HUES48 (cell line): Measurements from ENCODE around the gene TRAPPC4.
"Not testable (repeated sequence)": the region's sequence is repeated elsewhere in the genome, so short reads cannot be mapped to it uniquely, and the experiment has no call there.

ENCODE experiments used
- H3K27ac ChIP-seq: one replicate; pipeline ENCODE4 v1.7.0; 2013; ENCODE audit warnings: low read depth, low read length, inconsistent platforms
- H3K27me3 ChIP-seq: 2 replicates; pipeline ENCODE4 v1.6.1; 2013; ENCODE audit warnings: mild to moderate bottlenecking, low read length; ENCODE audit not compliant: control insufficient read depth, insufficient read depth
- H3K36me3 ChIP-seq: 2 replicates; pipeline ENCODE4 v1.6.1; 2013; ENCODE audit warnings: low read length; ENCODE audit not compliant: control insufficient read depth, insufficient read depth
- H3K4me1 ChIP-seq: 2 replicates; pipeline ENCODE4 v1.6.1; 2013; ENCODE audit warnings: mild to moderate bottlenecking, low read length; ENCODE audit not compliant: control insufficient read depth, insufficient read depth
- H3K4me3 ChIP-seq: 2 replicates; pipeline ENCODE4 v1.5.1; 2013; ENCODE audit warnings: mild to moderate bottlenecking, low read depth, low read length
- H3K9ac ChIP-seq: 2 replicates; pipeline ENCODE4 v1.6.1; 2013; ENCODE audit warnings: mild to moderate bottlenecking, low read depth, low read length, moderate library complexity
- H3K9me3 ChIP-seq: 2 replicates; pipeline ENCODE4 v1.6.1; 2013; ENCODE audit warnings: low read length; ENCODE audit not compliant: control insufficient read depth, insufficient read depth

The TRAPPC4 gene

DNA sequence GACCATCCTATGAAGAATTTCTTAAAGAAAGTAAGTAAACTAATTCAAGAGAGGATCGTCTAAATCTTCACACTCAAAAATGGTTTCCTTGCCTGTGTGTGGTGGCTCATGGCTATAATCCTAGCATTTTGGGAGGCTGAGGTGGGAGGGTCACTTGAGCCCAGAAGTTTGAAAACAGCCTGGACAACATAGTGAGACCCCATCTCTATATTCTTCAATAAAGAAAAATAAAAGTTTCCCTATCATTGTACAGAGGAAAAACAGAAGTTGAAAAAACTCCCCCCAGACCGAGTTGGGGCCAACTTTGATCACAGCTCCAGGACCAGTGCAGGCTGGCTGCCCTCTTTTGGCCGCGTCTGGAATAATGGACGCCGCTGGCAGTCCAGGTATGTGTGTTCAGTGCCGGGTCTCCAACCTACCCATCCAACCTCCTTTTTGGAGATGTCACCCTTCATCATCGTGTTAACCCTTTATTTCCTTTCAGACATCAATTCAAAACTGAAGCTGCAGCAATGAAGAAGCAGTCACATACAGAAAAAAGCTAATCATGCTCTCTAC, 3.4 kb upstream of the TRAPPC4 start:
- no peak overlapping the region for H3K9ac ChIP-seq
- peaks cover 68% of the 10 kb centered on the region for H3K36me3 ChIP-seq
- no peak overlapping the region for H3K4me3 ChIP-seq
- peaks cover 8% of the 10 kb centered on the region; the same call in 1 of the 2 replicates for H3K4me1 ChIP-seq
- no peaks in the 10 kb centered on the region for H3K9me3 ChIP-seq
- H3K27me3 ChIP-seq, result no peaks in the 10 kb centered on the region
- H3K27ac ChIP-seq, result no peak overlapping the region

DNA sequence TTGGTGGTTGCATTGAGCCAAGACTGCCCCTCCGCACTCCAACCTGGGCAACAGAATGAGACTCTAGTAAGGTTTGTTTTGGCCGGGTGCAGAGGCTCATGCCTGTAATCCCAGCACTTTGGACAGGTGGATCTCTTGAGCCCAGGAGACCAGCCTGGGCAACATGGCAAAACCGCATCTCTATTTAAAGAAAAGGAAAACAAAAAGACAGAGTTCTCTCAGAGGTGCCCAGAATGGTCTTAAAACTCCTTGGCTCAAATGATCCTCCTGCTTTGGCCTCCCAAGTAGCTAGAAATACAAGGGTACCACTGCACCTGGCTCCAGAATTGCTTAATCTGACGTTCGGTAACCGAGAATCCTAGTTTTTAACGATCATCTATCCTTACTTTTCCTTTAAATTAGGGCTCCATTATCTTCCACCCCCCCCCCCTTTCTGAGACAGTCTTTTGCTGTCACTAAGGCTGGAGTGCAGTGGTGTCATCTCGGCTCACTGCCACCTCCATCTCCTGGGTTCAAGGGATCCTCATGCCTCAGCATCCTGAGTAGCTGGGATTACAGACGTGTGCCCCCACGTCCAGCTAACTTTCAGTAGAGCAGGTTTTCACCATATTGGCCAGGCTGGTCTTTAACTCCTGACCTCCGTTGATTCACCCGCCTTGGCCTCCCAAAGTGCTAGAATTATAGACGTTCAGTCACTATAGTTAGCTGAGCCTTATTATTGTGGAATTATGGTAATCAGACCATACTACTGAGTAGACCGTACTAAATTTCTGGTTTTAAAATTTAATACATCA, 2.2 kb upstream of the TRAPPC4 start:
- peaks cover 62% of the 10 kb centered on the region for H3K36me3 ChIP-seq
- H3K9me3 ChIP-seq, result no peaks in the 10 kb centered on the region
- peak overlapping the region; percentile 98 for H3K4me3 ChIP-seq
- H3K27me3 ChIP-seq, result no peaks in the 10 kb centered on the region
- H3K27ac ChIP-seq, result peak overlapping the region; percentile 98
- peaks cover 8% of the 10 kb centered on the region; the same call in 1 of the 2 replicates for H3K4me1 ChIP-seq
- H3K9ac ChIP-seq, result peak overlapping the region; percentile 23; the same call in 1 of the 2 replicates

DNA sequence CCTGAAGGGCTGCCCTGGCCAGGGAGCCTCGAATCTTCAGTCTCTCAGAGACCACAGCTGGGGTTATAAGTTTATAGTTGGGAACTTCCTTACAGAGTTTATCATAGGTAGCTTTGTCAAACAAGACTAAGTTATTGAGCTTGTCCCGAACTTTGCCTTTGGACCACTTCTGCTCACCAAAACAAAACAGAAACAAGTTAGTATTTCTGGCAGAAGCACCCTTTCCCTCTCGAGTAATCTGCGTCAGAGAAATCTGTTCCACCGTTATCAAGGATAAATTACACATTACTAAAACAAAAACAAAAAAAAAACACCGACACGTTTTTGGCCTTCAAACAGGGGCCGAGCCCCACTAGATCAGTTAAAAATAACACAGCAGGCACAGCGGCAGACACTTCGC, 1.2 kb upstream of the TRAPPC4 start:
- not testable (repeated sequence) for H3K4me1 ChIP-seq, H3K9me3 ChIP-seq, H3K27me3 ChIP-seq
- peaks cover 64% of the 10 kb centered on the region for H3K36me3 ChIP-seq
- peak overlapping the region; percentile 94 for H3K9ac ChIP-seq
- H3K4me3 ChIP-seq, result peak overlapping the region; percentile 98
- peak overlapping the region; percentile 98 for H3K27ac ChIP-seq

DNA sequence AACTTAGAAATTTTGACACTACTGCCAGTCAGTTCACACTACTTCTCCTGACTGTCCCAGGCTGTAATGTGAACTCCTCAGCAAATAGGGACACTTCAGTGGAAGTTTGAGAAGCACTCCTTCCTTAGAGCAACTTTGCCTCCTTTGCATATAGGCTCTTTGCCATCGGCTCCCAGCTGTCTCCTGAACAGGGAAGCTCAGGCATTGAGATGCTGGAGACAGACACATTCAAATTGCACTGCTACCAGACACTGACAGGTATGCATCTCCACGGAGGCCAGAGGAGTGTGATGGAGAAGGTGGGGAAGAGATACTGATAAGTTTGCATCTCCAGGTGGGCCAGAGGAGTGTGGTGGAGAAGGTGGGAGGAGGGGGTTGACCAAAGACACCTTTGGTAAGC, 1.4 kb downstream of the TRAPPC4 start:
- no peaks in the 10 kb centered on the region for H3K27me3 ChIP-seq
- peak overlapping the region; percentile 98 for H3K4me3 ChIP-seq
- H3K9me3 ChIP-seq, result no peaks in the 10 kb centered on the region
- H3K27ac ChIP-seq, result no peak overlapping the region
- peaks cover 8% of the 10 kb centered on the region; the same call in 1 of the 2 replicates for H3K4me1 ChIP-seq
- no peak overlapping the region for H3K9ac ChIP-seq
- H3K36me3 ChIP-seq, result peaks cover 69% of the 10 kb centered on the region

DNA sequence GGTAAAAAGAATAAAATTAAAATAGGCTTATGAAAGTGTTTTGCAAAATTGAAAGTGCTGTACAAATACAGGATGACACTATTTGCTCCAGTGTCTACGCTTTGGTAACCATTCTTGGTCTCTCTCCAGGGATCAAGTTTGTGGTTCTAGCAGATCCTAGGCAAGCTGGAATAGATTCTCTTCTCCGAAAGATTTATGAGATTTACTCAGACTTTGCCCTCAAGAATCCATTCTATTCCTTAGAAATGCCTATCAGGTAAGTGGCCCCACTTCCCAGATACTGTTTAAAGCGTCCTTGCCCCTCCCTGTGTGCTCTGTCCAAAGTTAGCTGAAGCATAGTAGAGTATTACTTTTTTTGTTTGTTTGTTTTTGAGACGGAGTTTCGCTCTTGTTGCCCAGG, 3.1 kb downstream of the TRAPPC4 start:
- Histone ChIP-seq H3K4me3 (no peak overlapping the region), H3K27ac (no peak overlapping the region), H3K27me3 (no peaks in the 10 kb centered on the region), H3K4me1 (peaks cover 8% of the 10 kb centered on the region; the same call in 1 of the 2 replicates), H3K36me3 (peaks cover 69% of the 10 kb centered on the region), H3K9ac (no peak overlapping the region), H3K9me3 (no peaks in the 10 kb centered on the region)

DNA sequence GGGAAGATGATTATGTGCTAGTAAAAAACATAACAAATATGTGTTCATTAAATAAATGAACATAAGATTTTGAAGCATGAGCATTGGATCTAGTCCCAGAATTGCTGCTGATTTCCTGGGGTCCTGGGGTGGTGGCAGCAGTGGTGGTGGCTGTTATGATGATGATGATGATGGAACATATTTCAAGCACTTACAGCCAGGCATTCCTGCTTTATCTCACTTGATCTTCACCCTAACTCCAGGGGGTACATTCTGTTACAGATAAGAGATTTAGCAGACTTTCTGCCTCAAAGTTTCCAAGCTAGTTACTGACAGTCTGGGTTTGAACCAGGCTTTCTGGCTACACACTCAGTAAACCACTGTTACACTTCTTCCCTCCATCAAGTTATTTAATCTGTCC, 5.2 kb downstream of the TRAPPC4 start:
- no peak overlapping the region for H3K27ac ChIP-seq
- peaks cover 80% of the 10 kb centered on the region for H3K36me3 ChIP-seq

DNA sequence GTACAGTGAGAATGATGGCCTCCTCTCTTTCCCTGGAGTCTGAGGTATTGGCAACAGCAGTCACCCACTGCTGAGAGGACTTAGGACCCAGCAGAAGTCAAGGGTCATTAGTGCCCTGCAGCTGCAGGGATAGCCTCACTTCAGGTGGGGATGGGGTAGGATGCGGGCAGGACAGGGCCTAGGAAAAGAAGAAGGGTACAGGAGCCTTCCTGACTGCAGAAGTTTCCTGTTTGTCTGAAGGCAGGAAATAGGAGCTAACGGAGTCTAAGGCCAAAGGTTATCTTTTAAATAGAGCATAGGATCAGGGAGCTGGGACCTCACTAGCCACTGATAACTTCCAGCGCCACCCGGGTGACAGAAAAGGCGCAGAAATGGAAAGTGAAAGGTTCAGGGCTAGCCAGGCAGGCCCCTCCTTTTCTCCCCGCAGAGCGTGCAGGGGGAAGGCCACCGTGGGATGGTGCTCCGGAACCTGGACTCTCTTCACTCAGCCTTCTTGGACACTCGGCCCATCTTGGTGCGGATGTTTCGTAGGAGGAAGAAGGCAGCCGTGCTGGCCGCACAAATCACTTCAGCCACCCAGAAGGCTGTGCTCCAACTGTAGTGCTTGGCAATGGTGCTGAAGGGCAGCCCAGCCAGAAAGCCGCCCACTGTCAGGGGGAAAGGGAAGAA, 6.0 kb downstream of the TRAPPC4 start:
- no peaks in the 10 kb centered on the region for H3K27me3 ChIP-seq
- H3K4me1 ChIP-seq, result peaks cover 12% of the 10 kb centered on the region
- H3K9me3 ChIP-seq, result no peaks in the 10 kb centered on the region
- no peak overlapping the region for H3K27ac ChIP-seq
- H3K36me3 ChIP-seq, result peaks cover 86% of the 10 kb centered on the region
- no peak overlapping the region for H3K9ac ChIP-seq
- no peak overlapping the region for H3K4me3 ChIP-seq

More for the DNA sequence above, 5.2 kb downstream of the TRAPPC4 start:
- H3K4me1 ChIP-seq, result peaks cover 4% of the 10 kb centered on the region
- no peaks in the 10 kb centered on the region for H3K27me3 ChIP-seq
- H3K4me3 ChIP-seq, result no peak overlapping the region
- no peak overlapping the region for H3K9ac ChIP-seq
- no peaks in the 10 kb centered on the region for H3K9me3 ChIP-seq

DNA sequence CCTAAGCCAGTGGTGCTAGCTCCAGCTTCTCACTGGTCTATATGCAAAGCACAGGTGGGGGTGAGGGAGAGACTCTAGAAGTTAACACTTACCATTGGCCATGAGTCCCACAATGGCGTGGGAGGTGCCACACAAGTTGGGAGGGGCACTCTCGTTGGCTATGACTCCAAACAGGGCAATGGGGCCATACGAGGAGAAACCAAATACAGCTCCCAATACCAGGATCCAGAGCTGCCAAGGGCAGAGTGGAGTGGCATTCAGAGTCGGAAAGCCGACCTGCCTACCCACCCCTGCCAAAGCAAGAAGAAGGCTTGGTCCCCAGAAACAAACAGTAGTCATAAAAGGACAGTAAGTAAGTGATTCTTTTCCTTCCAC, 6.5 kb downstream of the TRAPPC4 start:
- no peak overlapping the region for H3K9ac ChIP-seq
- no peaks in the 10 kb centered on the region for H3K9me3 ChIP-seq
- H3K27me3 ChIP-seq, result no peaks in the 10 kb centered on the region
- H3K4me1 ChIP-seq, result peaks cover 12% of the 10 kb centered on the region
- peaks cover 83% of the 10 kb centered on the region for H3K36me3 ChIP-seq
- no peak overlapping the region for H3K27ac ChIP-seq
- no peak overlapping the region for H3K4me3 ChIP-seq

DNA sequence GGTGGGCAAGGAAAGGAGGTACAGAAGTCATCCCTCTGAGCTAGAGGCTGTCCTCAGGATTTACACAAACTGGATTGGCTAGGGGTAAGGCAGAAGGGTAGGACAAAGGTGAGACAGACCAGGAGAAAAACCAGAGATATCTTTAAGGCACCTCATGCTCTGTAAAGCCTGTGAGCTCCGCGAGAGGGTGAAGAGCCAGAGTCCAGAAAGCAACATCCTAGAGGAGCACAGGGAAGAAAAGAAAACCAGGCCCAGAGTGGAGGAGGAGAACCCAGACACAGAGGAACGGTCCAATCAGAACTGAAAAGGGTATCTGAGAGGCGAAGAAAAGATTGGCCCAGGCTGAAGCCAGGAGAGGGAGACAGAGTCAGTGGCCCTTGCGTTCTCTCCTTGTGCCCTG, 7.0 kb downstream of the TRAPPC4 start:
- peaks cover 12% of the 10 kb centered on the region for H3K4me1 ChIP-seq
- no peak overlapping the region for H3K9ac ChIP-seq
- no peaks in the 10 kb centered on the region for H3K27me3 ChIP-seq
- H3K9me3 ChIP-seq, result no peaks in the 10 kb centered on the region
- H3K36me3 ChIP-seq, result peaks cover 81% of the 10 kb centered on the region
- H3K27ac ChIP-seq, result no peak overlapping the region
- no peak overlapping the region for H3K4me3 ChIP-seq

DNA sequence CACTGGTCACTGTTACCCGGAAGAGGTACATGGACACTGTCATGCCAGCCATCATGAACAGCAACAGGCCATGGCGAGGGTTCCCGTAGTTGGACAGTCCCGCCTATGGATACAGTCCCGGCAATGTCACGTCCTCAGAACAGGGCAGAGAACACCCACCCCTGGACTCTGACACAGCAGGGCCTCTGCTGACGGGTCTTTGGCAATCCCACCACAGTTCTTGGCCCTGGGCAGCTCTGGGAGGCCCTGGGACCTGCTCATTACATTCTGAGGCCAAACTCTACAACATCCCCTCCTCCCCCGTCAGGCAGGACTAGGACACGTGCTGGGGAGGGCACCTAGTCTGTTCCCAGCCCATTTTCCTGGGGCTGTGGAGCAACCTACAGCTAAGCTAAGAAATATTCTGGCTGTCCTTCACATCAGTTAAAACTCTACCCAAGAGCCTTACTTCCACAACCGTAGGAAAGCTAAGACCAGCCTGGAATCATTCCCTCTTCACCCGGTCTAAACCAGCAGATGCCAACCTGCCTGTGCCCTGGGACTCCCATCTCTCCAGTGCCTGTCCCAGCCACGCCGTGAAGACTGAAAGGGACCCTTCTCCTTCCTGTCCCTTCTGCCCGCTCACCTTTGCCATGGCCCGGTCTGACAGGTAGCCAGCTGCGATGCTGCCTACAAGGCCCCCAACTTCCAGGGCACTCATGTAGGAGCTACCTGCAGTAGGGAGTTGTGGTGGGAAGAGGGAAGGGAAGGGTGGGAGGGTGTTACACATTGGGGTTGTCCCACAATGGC, 7.6 kb downstream of the TRAPPC4 start:
- Histone ChIP-seq H3K27me3 (no peaks in the 10 kb centered on the region), H3K4me1 (peaks cover 12% of the 10 kb centered on the region), H3K4me3 (no peak overlapping the region), H3K9ac (no peak overlapping the region), H3K9me3 (no peaks in the 10 kb centered on the region), H3K36me3 (peaks cover 79% of the 10 kb centered on the region), H3K27ac (no peak overlapping the region)
